ENCODE results near the gene TMPRSS12.

- no peak for TF ChIP-seq CTCF (conservative IDR thresholded peaks at IDR 0.05; ENCODE audit: low read length)
- no peak for TF ChIP-seq EZH2phosphoT487 (IDR thresholded peaks at IDR 0.05; ENCODE audit: borderline replicate concordance)
Measured at GRCh38 chr12:50842637-50843493, at the start of gene TMPRSS12.
